GM23338 (cell line): ENCODE measurements around the gene SNTG2.

ENCODE experiments used
- ZNF331 ChIP-seq: fragments of 250-450 bp; sonication (Bioruptor Pico); IDR thresholded peaks from 2 replicates; pipeline ENCODE4 v1.5.0; 2020; ENCODE audit warnings: low read depth, mild to moderate bottlenecking, moderate library complexity
- TF ChIP-seq, protein P1 (sequence below): IDR thresholded peaks from one replicate; pipeline ENCODE4 v1.6.1; 2018; ENCODE audit warnings: antibody characterized with exemption; ENCODE audit not compliant: unreplicated experiment
- TF ChIP-seq, protein P2 (sequence below), 2 experiments: fragments of 200-600 bp in 1 of 2; sonication (generic) in 1 of 2; conservative IDR thresholded peaks; 2 replicates each; pipeline versions ENCODE4 v1.5.1 to v1.6.1; 2016 to 2017; ENCODE audit warnings: antibody characterized with exemption in 2 of 2, low read depth in 2 of 2, mild to moderate bottlenecking in 2 of 2, moderate library complexity in 1 of 2
- TF ChIP-seq, protein P3 (sequence below): IDR thresholded peaks from 2 replicates; pipeline ENCODE4 v1.6.1; 2016; ENCODE audit warnings: antibody characterized with exemption

DNA sequence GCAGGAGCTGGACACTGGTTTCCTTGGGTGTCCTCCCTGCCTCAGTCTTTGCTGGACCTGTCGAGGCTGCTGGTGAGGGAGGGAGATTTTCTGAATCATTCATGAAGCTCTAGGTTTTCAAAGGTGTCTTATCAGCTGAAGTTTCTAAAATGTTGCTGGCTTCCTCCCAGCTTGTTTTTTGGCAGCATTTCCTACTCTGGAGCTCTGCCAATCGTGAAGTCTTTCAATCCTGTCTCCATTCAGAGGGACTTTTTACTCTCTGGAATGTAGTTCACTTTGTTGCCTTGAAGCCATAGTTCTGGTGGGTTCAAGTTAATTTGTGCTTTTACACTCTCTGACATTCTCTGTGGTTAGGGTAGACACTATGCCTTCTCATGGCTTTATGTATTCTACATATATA lies 23.9 kb downstream of the SNTG2 start:
- TF ChIP-seq, protein P1, sequence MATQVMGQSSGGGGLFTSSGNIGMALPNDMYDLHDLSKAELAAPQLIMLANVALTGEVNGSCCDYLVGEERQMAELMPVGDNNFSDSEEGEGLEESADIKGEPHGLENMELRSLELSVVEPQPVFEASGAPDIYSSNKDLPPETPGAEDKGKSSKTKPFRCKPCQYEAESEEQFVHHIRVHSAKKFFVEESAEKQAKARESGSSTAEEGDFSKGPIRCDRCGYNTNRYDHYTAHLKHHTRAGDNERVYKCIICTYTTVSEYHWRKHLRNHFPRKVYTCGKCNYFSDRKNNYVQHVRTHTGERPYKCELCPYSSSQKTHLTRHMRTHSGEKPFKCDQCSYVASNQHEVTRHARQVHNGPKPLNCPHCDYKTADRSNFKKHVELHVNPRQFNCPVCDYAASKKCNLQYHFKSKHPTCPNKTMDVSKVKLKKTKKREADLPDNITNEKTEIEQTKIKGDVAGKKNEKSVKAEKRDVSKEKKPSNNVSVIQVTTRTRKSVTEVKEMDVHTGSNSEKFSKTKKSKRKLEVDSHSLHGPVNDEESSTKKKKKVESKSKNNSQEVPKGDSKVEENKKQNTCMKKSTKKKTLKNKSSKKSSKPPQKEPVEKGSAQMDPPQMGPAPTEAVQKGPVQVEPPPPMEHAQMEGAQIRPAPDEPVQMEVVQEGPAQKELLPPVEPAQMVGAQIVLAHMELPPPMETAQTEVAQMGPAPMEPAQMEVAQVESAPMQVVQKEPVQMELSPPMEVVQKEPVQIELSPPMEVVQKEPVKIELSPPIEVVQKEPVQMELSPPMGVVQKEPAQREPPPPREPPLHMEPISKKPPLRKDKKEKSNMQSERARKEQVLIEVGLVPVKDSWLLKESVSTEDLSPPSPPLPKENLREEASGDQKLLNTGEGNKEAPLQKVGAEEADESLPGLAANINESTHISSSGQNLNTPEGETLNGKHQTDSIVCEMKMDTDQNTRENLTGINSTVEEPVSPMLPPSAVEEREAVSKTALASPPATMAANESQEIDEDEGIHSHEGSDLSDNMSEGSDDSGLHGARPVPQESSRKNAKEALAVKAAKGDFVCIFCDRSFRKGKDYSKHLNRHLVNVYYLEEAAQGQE = no peak
- TF ChIP-seq, protein P2, sequence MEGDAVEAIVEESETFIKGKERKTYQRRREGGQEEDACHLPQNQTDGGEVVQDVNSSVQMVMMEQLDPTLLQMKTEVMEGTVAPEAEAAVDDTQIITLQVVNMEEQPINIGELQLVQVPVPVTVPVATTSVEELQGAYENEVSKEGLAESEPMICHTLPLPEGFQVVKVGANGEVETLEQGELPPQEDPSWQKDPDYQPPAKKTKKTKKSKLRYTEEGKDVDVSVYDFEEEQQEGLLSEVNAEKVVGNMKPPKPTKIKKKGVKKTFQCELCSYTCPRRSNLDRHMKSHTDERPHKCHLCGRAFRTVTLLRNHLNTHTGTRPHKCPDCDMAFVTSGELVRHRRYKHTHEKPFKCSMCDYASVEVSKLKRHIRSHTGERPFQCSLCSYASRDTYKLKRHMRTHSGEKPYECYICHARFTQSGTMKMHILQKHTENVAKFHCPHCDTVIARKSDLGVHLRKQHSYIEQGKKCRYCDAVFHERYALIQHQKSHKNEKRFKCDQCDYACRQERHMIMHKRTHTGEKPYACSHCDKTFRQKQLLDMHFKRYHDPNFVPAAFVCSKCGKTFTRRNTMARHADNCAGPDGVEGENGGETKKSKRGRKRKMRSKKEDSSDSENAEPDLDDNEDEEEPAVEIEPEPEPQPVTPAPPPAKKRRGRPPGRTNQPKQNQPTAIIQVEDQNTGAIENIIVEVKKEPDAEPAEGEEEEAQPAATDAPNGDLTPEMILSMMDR (conservative IDR thresholded peaks at IDR 0.05; ENCODE audit: low read depth in 2 of 2) = no peak
- no peak for TF ChIP-seq ZNF331 (CRISPR knock-in tag)
- TF ChIP-seq, protein P3, sequence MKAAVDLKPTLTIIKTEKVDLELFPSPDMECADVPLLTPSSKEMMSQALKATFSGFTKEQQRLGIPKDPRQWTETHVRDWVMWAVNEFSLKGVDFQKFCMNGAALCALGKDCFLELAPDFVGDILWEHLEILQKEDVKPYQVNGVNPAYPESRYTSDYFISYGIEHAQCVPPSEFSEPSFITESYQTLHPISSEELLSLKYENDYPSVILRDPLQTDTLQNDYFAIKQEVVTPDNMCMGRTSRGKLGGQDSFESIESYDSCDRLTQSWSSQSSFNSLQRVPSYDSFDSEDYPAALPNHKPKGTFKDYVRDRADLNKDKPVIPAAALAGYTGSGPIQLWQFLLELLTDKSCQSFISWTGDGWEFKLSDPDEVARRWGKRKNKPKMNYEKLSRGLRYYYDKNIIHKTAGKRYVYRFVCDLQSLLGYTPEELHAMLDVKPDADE = no peak
